Measurements from ENCODE around the gene RAB7A. TPM values are rescaled to one million over a fixed set of nuclear protein-coding genes. Genes with fewer than 3 reads are reported as not detected.
A peak's percentile ranks its signal among the peaks of the same experiment; 100 is the strongest.
"Not testable (repeated sequence)": the region's sequence is repeated elsewhere in the genome, so short reads cannot be mapped to it uniquely, and the experiment has no call there.

Gene RAB7A
- total and polyA plus RNA-seq, 4 experiments from 2014 or later = 141 to 269 (median 168) TPM

GRCh38 chr3:128748557-128748956, 22.6 kb downstream of the RAB7A start:
- H3K27me3 ChIP-seq (ENCODE audit: insufficient read depth, low read length) = no peaks in the 10 kb centered on the region
- Mint-ChIP-seq H3K27me3 (no peaks in the 10 kb centered on the region), H3K9me3 (peaks cover 0 to 2% (median 0%) of the 10 kb centered on the region in 8 donors), H3K4me3 (peak overlapping the region in 2 of 8 donors; percentile 7 to 37), H3K4me1 (peaks cover 40 to 65% (median 54%) of the 10 kb centered on the region in 4 donors), H3K36me3 (peaks cover 24% of the 10 kb centered on the region in 2 donors), H3K27ac (peak overlapping the region in 2 of 7 donors; percentile 33 to 42)
- intact Hi-C loops (cut with micrococcal nuclease) = no loop called here
- H3K36me3 ChIP-seq (ENCODE audit: insufficient read depth, low read length) = no peaks in the 10 kb centered on the region
- H3K4me3 ChIP-seq (ENCODE audit: low read length in 2 of 2) = no peak overlapping the region
- POLR2A ChIA-PET (ENCODE audit: partially characterized antibody) = no interaction called here
- peaks cover 53% of the 10 kb centered on the region for H3K4me1 ChIP-seq (ENCODE audit: insufficient read depth, low read length)
- no peak overlapping the region for H3K27ac ChIP-seq (ENCODE audit: low read depth, low read length)
- DNase-seq = no peak
- H3K9me3 ChIP-seq (ENCODE audit: control insufficient read depth in 1 of 2, low read length in 2 of 2) = no peaks in the 10 kb centered on the region
- CTCF ChIA-PET (ENCODE audit: partially characterized antibody) = interaction anchor here (0.5 kb wide), 1 partner anchor 313 kb away, joined by 4 read pairs; no protein-coding TSS in a partner anchor

GRCh38 chr3:128749035-128749434, 23.1 kb downstream of the RAB7A start:
- H3K4me1 ChIP-seq (ENCODE audit: insufficient read depth, low read length) = peaks cover 58% of the 10 kb centered on the region
- no peak overlapping the region for H3K27ac ChIP-seq (ENCODE audit: low read depth, low read length)
- H3K4me3 Mint-ChIP-seq = peak overlapping the region in 2 of 8 donors; percentile 19 to 47
- H3K36me3 ChIP-seq (ENCODE audit: insufficient read depth, low read length) = no peaks in the 10 kb centered on the region
- H3K27me3 Mint-ChIP-seq = no peaks in the 10 kb centered on the region
- peaks cover 0 to 2% (median 0%) of the 10 kb centered on the region in 8 donors for H3K9me3 Mint-ChIP-seq
- CTCF ChIA-PET (ENCODE audit: partially characterized antibody) = interaction anchor here (0.5 kb wide), 1 partner anchor 313 kb away, joined by 4 read pairs; no protein-coding TSS in a partner anchor
- H3K27me3 ChIP-seq (ENCODE audit: insufficient read depth, low read length) = no peaks in the 10 kb centered on the region
- no peak for DNase-seq
- peaks cover 44 to 70% (median 58%) of the 10 kb centered on the region in 4 donors for H3K4me1 Mint-ChIP-seq
- H3K9me3 ChIP-seq (ENCODE audit: control insufficient read depth in 1 of 2, low read length in 2 of 2) = no peaks in the 10 kb centered on the region
- H3K36me3 Mint-ChIP-seq = peaks cover 19 to 20% of the 10 kb centered on the region in 2 donors
- POLR2A ChIA-PET (ENCODE audit: partially characterized antibody) = no interaction called here
- intact Hi-C loops (cut with micrococcal nuclease) = no loop called here
- H3K27ac Mint-ChIP-seq = peak overlapping the region in 1 of 7 donors; percentile 2
- H3K4me3 ChIP-seq (ENCODE audit: low read length in 2 of 2) = no peak overlapping the region

- POLR2A ChIA-PET (ENCODE audit: partially characterized antibody); DNase-seq; H3K27ac ChIP-seq (ENCODE audit: low read depth, low read length); H3K27me3 ChIP-seq (ENCODE audit: insufficient read depth, low read length); H3K4me3 ChIP-seq (ENCODE audit: low read length in 2 of 2); H3K27me3 Mint-ChIP-seq; H3K9me3 Mint-ChIP-seq; H3K9me3 ChIP-seq (ENCODE audit: control insufficient read depth in 1 of 2, low read length in 2 of 2); H3K36me3 ChIP-seq (ENCODE audit: insufficient read depth, low read length); intact Hi-C loops (cut with micrococcal nuclease); CTCF ChIA-PET (ENCODE audit: partially characterized antibody): not testable (repeated sequence)
- H3K4me1 ChIP-seq (ENCODE audit: insufficient read depth, low read length) = peaks cover 61% of the 10 kb centered on the region
- Mint-ChIP-seq H3K4me1 (peaks cover 46 to 75% (median 62%) of the 10 kb centered on the region in 4 donors), H3K27ac (peak overlapping the region in 5 of 7 donors; percentile 2 to 86 (median 38)), H3K4me3 (peak overlapping the region in 2 of 8 donors; percentile 7 to 47), H3K36me3 (peaks cover 18 to 19% of the 10 kb centered on the region in 2 donors)
Observed at GRCh38 chr3:128749561-128749960, 23.6 kb downstream of the RAB7A start.

GRCh38 chr3:128753715-128754114, 27.7 kb downstream of the RAB7A start:
- Histone ChIP-seq H3K4me3 (ENCODE audit: low read length in 2 of 2) (no peak overlapping the region), H3K9me3 (ENCODE audit: control insufficient read depth in 1 of 2, low read length in 2 of 2) (no peaks in the 10 kb centered on the region), H3K27me3 (ENCODE audit: insufficient read depth, low read length) (no peaks in the 10 kb centered on the region), H3K27ac (ENCODE audit: low read depth, low read length) (no peak overlapping the region), H3K4me1 (ENCODE audit: insufficient read depth, low read length) (peaks cover 49% of the 10 kb centered on the region), H3K36me3 (ENCODE audit: insufficient read depth, low read length) (no peaks in the 10 kb centered on the region)
- intact Hi-C loops (cut with micrococcal nuclease) = no loop called here
- H3K27me3 Mint-ChIP-seq = no peaks in the 10 kb centered on the region
- no peak for DNase-seq
- H3K27ac Mint-ChIP-seq = peak overlapping the region in 5 of 7 donors; percentile 10 to 78 (median 38)
- peaks cover 0 to 1% (median 0%) of the 10 kb centered on the region in 8 donors for H3K9me3 Mint-ChIP-seq
- peak overlapping the region in 4 of 8 donors; percentile 20 to 46 (median 28) for H3K4me3 Mint-ChIP-seq
- POLR2A ChIA-PET (ENCODE audit: partially characterized antibody) = interaction anchor here (0.7 kb wide), 1 partner anchor 35 kb away, joined by 3 read pairs; no protein-coding TSS in a partner anchor
- peaks cover 10 to 22% of the 10 kb centered on the region in 2 donors for H3K36me3 Mint-ChIP-seq
- CTCF ChIA-PET (ENCODE audit: partially characterized antibody) = interaction anchor here (0.7 to 2.4 kb wide), 5 partner anchors 41 to 136 kb away, joined by 3 to 8 read pairs (median 4); no protein-coding TSS in a partner anchor
- H3K4me1 Mint-ChIP-seq = peaks cover 48 to 79% (median 61%) of the 10 kb centered on the region in 4 donors

GRCh38 chr3:128760042-128760441, 34.1 kb downstream of the RAB7A start:
- peak overlapping the region in 3 of 7 donors; percentile 24 to 74 (median 43) for H3K27ac Mint-ChIP-seq

GRCh38 chr3:128760881-128761280, 34.9 kb downstream of the RAB7A start:
- H3K36me3 Mint-ChIP-seq = peaks cover 16 to 21% of the 10 kb centered on the region in 2 donors
- ChIA-PET CTCF (ENCODE audit: partially characterized antibody) (interaction anchor here (0.6 to 0.8 kb wide), 2 partner anchors 28 to 152 kb away, joined by 3 to 5 read pairs; no protein-coding TSS in a partner anchor), POLR2A (ENCODE audit: partially characterized antibody) (interaction anchor here (1.0 to 1.1 kb wide), 2 partner anchors 35 to 46 kb away, joined by 3 read pairs; partner anchors contain the start of gene RAB7A)
- Histone ChIP-seq H3K27me3 (ENCODE audit: insufficient read depth, low read length) (no peaks in the 10 kb centered on the region), H3K4me1 (ENCODE audit: insufficient read depth, low read length) (peaks cover 20% of the 10 kb centered on the region), H3K36me3 (ENCODE audit: insufficient read depth, low read length) (no peaks in the 10 kb centered on the region), H3K4me3 (ENCODE audit: low read length in 2 of 2) (no peak overlapping the region), H3K27ac (ENCODE audit: low read depth, low read length) (no peak overlapping the region), H3K9me3 (ENCODE audit: control insufficient read depth in 1 of 2, low read length in 2 of 2) (no peaks in the 10 kb centered on the region)
- H3K27ac Mint-ChIP-seq = peak overlapping the region in 3 of 7 donors; percentile 2 to 53 (median 24)
- H3K9me3 Mint-ChIP-seq = no peaks in the 10 kb centered on the region
- no peaks in the 10 kb centered on the region for H3K27me3 Mint-ChIP-seq
- H3K4me1 Mint-ChIP-seq = peaks cover 45 to 76% (median 60%) of the 10 kb centered on the region in 4 donors
- intact Hi-C loops (cut with micrococcal nuclease) = no loop called here
- H3K4me3 Mint-ChIP-seq = no peak overlapping the region
- no peak for DNase-seq

More at GRCh38 chr3:128760042-128760441, 34.1 kb downstream of the RAB7A start:
- Histone ChIP-seq H3K4me1 (ENCODE audit: insufficient read depth, low read length) (peaks cover 20% of the 10 kb centered on the region), H3K27me3 (ENCODE audit: insufficient read depth, low read length) (no peaks in the 10 kb centered on the region), H3K4me3 (ENCODE audit: low read length in 2 of 2) (no peak overlapping the region), H3K9me3 (ENCODE audit: control insufficient read depth in 1 of 2, low read length in 2 of 2) (no peaks in the 10 kb centered on the region), H3K36me3 (ENCODE audit: insufficient read depth, low read length) (no peaks in the 10 kb centered on the region), H3K27ac (ENCODE audit: low read depth, low read length) (no peak overlapping the region)
- DNase-seq = no peak
- ChIA-PET CTCF (ENCODE audit: partially characterized antibody) (interaction anchor here (0.8 to 0.9 kb wide), 2 partner anchors 79 to 152 kb away, joined by 3 to 4 read pairs; no protein-coding TSS in a partner anchor), POLR2A (ENCODE audit: partially characterized antibody) (interaction anchor here (1.0 to 1.1 kb wide), 2 partner anchors 34 to 47 kb away, joined by 3 read pairs; partner anchors contain the start of gene RAB7A)
- Mint-ChIP-seq H3K9me3 (no peaks in the 10 kb centered on the region), H3K27me3 (no peaks in the 10 kb centered on the region), H3K36me3 (peaks cover 12 to 18% of the 10 kb centered on the region in 2 donors), H3K4me3 (peak overlapping the region in 2 of 8 donors; percentile 22 to 27), H3K4me1 (peaks cover 42 to 71% (median 55%) of the 10 kb centered on the region in 4 donors)
- intact Hi-C loops (cut with micrococcal nuclease) = no loop called here

GRCh38 chr3:128761392-128761791, 35.4 kb downstream of the RAB7A start:
- Histone ChIP-seq H3K9me3 (ENCODE audit: control insufficient read depth in 1 of 2, low read length in 2 of 2) (no peaks in the 10 kb centered on the region), H3K36me3 (ENCODE audit: insufficient read depth, low read length) (no peaks in the 10 kb centered on the region), H3K27ac (ENCODE audit: low read depth, low read length) (no peak overlapping the region), H3K4me3 (ENCODE audit: low read length in 2 of 2) (no peak overlapping the region), H3K27me3 (ENCODE audit: insufficient read depth, low read length) (no peaks in the 10 kb centered on the region), H3K4me1 (ENCODE audit: insufficient read depth, low read length) (peaks cover 26% of the 10 kb centered on the region)
- Mint-ChIP-seq H3K9me3 (no peaks in the 10 kb centered on the region), H3K36me3 (peaks cover 16 to 26% of the 10 kb centered on the region in 2 donors), H3K27me3 (no peaks in the 10 kb centered on the region), H3K4me1 (peaks cover 50 to 80% (median 65%) of the 10 kb centered on the region in 4 donors), H3K27ac (peak overlapping the region in 2 of 7 donors; percentile 14 to 63), H3K4me3 (peak overlapping the region in 1 of 8 donors; percentile 1)
- ChIA-PET POLR2A (ENCODE audit: partially characterized antibody) (no interaction called here), CTCF (ENCODE audit: partially characterized antibody) (no interaction called here)
- intact Hi-C loops (cut with micrococcal nuclease) = no loop called here
- no peak for DNase-seq

All from CD4-positive, alpha-beta memory T cell (primary cell).